GM10266 (cell line): Measurements from ENCODE around the gene SH3GL1.

Source experiments
- DNase-seq: peaks from one replicate; pipeline ENCODE4 v3.0.0; 2012; ENCODE audit errors: extremely low spot score
- CTCF ChIP-seq: IDR thresholded peaks from 2 replicates; pipeline ENCODE4 v1.5.1; 2012; ENCODE audit warnings: mild to moderate bottlenecking, low read depth; ENCODE audit not compliant: control insufficient read depth, insufficient read depth; ENCODE audit errors: missing control alignments

SH3GL1 gene

GRCh38 chr19:4328243-4328990, 71.9 kb downstream of the SH3GL1 start:
- peak; percentile 98 for DNase-seq
- TF ChIP-seq CTCF: no peak

DNA sequence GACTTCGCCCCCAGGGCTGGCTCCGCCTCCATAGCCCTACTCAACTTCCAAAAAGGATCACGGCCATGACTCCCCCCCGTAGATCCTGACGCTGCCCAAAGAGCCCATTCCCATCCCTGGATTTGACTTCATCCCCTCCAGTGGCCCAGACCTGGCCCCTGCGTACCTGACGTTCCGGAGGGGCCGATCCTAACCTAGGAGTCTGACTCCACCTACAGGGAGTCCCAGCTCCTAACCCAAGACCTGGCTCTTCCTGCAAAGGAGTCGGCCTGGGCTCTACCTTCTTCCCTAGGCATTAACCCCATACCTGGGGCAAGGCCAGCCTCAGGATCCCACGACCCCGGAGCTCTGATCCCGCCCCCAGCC, 72.5 kb downstream of the SH3GL1 start:
- no peak for DNase-seq
- no peak for TF ChIP-seq CTCF

- peak; percentile 73 for DNase-seq
- no peak for TF ChIP-seq CTCF
Measured at GRCh38 chr19:4327252-4327876, 73.0 kb downstream of the SH3GL1 start.

- no peak for TF ChIP-seq CTCF
- DNase-seq: peak; percentile 9
Measured at GRCh38 chr19:4326837-4327251, 73.5 kb downstream of the SH3GL1 start.

DNA sequence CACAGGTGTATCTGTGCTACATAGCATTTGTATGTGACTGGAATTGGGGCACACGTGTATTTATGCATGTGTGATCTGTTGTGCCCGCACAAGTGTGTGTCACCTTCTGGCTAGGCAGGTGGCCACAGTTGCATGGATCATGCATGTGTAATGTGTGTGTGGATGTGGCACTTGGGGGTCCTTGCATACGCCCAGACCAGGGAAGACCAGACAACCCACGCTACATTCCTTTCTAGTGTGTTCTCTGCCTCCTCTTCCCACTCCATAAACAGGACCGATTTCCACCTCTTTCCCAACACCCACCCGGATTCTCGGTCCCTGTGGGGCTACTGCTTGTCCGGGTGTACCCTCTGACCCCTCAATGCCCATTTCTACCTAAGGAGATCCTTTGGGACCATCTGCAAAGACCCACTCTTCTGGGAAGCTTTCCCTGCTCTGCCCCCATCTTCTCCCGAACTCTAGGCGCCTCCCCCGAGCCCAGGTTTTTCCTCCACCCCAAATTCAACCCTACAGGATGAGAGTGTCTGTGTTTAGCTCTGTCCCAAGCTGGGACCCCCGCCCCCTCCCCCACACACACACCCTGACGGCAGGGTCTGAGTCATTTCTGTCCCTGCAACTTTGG, 74.0 kb downstream of the SH3GL1 start:
- TF ChIP-seq CTCF: no peak
- peak; percentile 8 for DNase-seq

DNA sequence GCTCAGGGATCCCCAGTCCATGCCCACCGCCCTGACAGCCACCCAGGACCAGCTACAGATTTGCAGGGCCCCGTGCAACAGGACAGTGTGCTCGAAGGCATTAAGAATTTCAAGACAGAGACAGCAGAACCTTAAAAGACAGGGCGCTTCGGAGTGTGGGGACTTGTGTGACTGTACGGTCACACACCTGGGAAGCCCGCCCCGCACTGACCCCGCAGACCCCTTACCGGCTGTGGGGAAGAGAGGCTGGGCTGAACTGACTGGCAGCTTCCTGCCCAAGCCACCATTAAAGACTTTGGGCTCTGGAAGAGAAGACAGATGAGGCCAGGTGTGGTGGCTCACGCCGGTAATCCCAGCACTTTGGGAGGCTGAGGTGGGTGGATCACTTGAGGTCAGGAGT, 76.1 kb downstream of the SH3GL1 start:
- DNase-seq: no peak
- no peak for TF ChIP-seq CTCF

GRCh38 chr19:4323692-4324091, 76.7 kb downstream of the SH3GL1 start:
- no peak for TF ChIP-seq CTCF
- no peak for DNase-seq
